GM18498 (cell line): ENCODE results near the gene FRA10AC1.
"Not testable (repeated sequence)": the region's sequence is repeated elsewhere in the genome, so short reads cannot be mapped to it uniquely, and the experiment has no call there.

Source experiments
- ATAC-seq: cut with Tn5 transposase; IDR thresholded peaks from one replicate; pipeline ENCODE4 v1.9.1; 2021; ENCODE audit warnings: mild to moderate bottlenecking, moderate library complexity; ENCODE audit not compliant: unreplicated experiment

The FRA10AC1 gene

DNA sequence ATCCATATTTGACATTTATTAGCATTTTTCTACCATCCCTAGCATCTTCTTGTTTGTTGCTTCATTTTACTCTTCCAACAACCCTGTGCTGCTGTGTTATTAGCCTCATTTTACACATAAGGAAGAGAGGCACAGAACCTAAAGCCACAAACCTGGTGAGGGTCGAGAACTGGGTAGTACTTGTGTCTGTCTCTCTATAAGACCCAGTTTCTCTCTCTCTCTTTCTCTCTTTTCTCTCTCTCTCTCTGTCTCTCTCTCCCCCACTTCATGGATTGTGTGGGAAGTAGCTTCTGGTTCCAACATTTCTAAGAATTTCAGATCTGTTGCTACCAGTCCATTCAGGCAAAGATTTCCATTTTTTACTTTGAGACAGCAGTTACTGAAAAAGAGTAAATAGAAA, 1.4 kb upstream of the FRA10AC1 start:
- ATAC-seq: no peak

DNA sequence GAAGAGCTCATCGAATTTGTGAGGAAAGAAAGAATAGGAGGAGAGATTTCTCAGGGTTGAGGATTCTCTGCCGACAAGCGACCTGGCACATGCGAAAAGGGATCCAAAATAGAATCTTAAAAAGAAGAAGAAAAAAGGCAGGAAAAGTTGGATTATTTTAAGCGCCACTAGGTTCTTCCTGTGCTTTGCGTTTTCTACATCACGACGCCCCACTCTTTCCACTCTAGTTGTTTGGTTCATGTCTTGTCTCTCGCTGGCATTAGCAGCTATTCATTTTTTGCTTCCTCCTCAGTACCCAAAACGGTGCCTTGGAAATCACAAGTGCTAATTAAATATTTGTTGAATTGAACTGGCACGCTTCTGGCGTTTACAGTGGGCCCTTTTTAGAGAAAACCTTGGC, 674 bp upstream of the FRA10AC1 start:
- ATAC-seq: no peak

DNA sequence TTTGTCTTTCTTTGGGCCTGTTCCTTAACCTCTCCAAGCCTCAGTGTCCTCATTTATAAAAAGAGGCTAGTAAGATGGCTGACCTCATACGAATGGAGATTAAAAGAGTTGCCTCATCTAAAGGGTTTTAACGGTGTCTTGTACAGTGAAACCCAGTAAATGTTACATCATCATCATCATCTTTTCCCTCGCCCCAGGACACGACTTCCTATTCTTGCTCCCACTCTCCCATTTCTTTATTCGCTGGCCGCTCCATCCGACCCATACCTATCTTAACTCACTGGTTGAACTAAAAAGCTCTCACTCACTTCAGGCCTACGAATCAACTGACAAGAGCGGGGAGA, 554 bp downstream of the FRA10AC1 start:
- ATAC-seq: peak; percentile 3

DNA sequence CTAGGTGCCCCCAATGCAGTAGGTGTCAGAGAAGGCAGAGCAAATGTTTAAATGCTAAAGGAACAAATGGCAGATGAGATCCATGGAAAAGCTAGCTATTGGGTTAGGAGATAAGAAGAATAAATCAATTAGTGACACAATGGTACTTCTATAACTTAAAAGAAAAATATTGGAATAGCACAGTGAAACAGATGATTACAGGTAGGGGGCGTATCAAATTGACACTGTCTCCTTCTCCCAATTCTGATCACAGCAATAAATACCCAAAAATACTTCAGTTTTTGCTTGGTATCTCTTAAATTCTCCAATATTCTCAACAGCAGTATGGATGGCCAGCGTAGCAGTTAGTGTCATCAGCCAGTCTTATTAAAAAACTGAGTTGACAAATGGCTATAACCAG, 5.2 kb downstream of the FRA10AC1 start:
- ATAC-seq: no peak

DNA sequence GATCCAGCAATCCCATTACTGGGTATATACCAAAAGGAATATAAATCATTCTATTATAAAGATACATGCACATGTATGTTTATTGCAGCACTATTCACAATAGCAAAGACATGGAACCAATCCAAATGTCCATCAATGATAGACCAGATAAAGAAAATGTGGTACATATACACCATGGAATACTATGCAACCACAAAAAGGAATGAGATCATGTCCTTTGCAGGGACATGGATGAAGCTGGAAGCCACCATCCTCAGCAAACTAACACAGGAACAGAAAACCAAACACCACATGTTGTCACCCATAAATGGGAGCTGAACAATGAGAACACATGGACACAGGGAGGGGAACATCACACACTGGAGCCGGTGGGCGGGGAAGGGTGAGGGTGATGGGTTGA, 5.8 kb downstream of the FRA10AC1 start:
- ATAC-seq: not testable (repeated sequence)

DNA sequence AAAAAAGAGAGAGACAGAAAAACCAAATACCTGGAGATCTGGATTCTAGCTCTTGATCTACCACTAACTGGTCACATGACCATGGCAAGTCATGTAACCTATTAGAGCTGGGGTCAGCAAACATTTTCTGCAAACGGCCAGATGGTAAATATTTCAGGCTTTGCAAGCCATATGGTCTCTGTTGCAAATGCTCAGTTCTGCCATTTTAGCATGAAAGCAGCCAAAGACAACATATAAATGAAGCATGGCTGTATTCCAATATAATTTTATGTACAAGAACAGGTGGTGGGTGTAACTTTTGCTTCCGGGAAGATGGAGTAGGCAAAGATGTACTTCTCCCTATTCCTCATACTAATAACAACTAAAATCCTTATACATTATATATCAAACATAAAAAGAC, 6.7 kb downstream of the FRA10AC1 start:
- ATAC-seq: no peak

DNA sequence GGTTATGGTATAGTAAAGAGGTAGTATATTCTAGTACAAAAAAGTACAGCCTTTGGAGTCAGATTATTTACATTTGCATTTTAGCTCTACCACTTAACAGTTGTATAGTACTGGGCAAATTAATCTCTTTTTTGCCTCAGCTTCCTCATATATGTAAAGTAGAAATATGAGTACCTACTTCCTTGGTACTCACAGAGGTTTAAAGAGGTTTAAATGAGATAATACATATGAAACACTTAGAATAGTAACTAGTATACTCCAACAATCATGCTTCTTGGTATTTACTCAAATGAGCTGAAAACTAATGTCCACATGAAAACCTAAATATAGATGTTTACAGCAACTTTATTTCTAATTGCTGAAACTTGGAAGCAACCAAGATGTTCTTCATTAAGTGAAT, 14.7 kb downstream of the FRA10AC1 start:
- ATAC-seq: no peak

DNA sequence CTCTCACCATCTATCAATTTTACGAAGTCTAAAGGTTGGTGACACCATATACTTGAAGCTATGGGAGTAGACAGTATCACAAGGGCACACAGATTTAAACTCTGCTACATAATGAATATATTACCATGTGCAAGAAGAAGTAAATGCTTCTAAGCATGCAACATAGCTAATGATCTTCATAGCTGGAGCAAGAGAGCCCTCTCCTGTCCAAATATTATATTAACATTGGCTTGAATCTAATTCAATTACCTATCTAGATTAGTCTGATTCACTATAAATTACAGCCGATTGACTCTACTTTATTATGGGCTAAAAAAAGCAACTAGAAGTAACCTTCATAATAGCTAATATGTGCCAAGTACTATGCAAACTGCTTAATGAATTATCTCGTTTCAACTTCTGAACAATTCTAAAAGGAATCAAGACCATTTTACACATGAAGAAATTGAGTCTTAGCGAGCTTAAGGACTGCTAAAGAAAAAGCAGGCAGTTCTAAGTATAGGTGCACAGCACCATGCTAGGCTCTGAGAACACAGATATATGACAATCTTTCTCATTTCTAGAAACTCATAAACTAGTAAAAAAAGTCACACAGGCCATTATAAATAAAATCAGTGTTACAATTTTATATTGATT, 21.9 kb downstream of the FRA10AC1 start:
- no peak for ATAC-seq

DNA sequence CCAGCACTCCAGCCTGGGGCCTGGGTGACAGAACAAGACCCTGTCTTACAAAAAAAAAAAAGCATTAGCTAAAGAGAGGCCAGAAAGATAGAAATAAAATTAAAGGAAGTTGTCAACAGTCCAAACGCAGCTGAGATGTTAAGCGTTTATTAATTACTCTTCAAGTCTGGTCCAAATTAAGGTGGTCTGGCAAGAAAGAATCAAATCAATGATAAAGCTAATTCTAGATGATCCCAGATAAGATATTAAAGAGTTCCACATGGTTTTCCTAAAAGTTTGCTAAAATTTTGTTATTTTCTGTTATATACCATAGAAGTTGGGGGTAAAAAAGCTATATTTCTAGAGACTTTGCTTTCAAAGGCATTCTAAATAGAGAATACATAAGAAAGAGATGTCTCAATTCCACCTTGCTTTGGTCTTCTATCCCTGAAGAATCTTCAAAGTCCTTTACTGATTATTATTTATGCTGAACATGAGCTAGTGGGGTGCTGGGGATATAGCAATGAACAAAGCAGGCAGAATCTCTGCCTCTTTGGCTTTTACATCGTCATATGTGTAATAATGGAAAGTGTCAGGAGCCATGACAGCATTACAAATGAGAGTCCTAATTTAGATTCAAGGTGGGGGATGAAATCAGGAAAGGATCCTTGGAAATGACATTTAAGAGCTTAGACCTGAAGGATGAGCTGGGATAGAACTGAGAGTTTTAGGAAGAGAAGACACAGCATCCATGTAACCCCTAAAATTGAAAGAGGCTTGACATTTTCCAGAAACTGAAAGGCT, 23.4 kb downstream of the FRA10AC1 start:
- ATAC-seq: no peak

DNA sequence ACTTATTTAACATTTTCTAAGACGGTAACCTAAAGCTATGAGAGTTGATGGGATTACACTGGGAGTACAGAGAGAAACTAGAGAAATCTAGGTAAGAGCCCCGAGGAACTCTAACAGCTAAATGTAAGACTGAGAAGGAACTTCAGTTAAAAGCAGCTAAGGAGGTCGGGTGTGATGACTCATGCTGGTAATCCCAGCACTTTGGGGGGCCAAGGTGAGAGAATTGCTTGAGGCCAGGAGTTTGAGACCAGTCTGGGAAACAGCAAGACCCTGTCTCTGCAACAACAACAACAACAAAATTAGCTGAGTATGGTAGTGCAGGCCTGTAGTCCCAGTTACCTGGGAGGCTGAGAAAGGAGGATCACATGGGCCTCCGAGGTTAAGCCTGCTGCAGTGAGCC, 24.0 kb downstream of the FRA10AC1 start:
- no peak for ATAC-seq

DNA sequence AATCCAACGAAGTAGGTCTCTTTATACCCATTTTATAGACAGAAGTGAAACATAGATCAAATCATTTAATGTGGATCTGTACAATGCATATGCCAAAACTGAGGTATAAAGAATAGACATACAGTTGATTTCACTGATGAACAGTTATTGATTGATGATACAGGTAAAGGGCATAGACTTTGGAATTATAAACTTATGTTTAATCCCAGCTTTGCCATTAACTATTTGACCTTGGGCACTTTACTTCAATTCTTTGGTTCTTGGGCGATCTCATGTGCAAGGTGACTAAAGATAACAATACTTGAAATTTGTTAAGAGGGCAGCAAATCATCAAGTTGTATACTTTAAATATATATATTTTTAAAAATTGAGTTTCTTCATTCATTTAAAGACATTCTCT, 28.6 kb downstream of the FRA10AC1 start:
- no peak for ATAC-seq

DNA sequence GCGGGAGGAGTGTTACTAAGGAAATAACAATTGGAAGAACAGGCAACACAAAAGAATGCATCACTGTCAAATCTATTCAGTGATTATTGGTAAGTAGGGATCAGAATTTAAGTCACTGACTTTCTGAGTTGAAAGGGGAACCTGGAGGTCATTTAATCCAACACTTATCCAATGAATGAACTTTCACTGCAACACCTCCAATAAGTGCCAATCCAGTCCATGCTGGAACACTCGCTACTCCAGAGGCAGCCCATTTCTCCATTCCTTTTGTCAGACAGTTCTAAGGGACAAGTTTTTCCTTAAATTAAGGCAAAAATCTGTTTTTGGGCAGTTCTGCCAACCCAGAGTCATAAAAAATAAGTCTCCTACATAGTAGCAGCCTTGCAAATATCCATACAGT, 29.5 kb downstream of the FRA10AC1 start:
- no peak for ATAC-seq

DNA sequence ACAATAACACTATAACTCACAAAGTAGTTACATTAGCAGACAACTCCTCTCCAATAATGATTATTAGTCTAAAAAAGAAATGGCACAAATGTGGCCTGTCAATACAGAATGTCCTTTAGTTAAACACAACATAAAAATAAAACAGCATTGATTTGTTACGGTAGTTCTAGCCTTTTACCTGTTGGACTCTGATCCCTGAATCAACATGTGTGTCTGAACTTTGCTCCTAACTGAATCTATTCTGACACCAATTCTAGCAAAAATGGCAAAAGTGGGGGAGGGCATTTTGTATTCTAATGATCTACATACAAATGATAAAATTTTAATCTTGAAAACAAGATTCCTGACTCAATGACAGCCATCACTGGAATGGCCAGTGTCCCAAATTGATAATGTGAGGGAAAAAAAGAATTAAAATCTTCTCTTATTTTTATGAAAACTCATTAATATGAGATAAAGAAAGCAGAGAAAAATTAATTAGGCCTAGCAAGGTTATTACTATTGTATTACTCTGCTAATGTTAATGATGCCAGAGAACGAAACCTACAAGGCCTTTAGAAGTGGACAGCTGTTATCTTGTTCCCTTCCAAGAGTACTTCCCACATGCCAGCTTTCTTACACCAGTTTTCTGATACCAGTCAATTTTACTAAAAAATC, 30.2 kb downstream of the FRA10AC1 start:
- ATAC-seq: no peak

DNA sequence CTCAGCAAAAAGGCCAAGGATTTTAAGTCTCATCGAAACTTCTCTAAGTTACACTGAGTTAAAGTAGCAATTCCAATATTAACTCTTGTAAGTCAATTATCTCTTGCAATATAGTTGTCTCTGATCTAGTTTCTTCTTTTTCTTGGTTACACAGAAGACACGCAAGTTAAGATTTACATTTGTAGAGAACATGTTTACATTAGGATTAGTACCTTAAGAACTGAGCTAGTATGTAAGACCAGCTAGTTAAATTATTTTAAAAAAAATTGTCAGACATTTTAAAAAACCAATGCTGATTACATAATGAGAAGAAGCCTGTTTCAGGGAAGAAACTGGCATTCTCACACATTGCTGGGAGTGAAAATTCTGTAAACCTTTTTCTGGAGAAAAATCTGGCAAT, 31.4 kb downstream of the FRA10AC1 start:
- ATAC-seq: no peak

DNA sequence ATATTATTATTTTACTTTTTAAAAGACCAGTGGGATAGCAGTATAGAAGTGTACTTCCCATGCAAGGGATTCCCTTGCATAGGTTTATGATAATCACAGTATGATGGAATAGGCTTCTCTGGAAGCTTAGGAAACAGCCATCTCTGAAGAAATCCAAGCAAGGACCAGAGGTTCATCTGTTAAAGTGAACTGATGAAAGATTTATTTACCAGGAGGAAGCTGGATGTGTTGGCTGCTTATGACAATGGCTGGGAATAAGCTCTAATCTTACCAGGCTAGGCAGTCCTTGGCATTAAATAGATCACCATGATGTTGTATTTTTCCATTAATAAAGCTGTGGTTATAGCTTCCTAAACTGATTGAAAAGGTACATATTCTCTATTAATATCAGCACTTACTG, 32.0 kb downstream of the FRA10AC1 start:
- ATAC-seq: no peak

DNA sequence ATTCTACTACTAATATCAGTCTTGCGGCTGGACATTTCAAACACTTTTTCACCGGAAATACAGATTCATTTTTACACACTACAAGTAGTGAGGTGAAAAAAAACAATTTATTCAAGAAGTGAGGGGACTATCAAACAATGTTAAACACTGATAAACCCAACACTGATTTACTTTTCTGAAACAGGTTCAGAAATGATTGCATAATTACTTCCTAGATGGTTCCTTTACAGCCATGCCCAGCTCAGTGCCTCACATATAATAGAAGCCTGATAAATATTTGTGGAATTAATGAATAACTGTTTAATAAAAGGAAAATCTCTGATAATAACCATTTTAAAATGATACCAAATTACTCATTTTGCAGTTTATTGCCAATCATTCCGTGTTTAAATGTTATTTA, 34.6 kb downstream of the FRA10AC1 start:
- ATAC-seq: no peak

DNA sequence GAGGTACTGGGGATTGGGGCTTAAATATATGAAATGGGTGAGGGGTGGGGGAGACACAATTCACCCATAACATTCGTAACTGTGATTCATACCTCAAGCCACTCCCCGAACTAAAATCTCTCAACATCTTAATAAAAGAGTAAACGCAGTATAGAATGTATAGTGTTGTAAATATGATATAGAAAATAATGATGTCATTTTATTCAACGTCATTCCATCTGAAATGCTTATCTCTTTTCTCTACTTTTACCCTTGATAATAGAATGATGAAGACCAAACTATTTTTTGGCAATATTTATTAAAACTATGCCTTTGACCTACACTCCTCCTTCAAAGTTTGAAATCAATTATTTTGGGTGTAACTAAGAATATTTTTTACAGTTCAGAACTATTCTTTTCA, 36.4 kb downstream of the FRA10AC1 start:
- no peak for ATAC-seq

DNA sequence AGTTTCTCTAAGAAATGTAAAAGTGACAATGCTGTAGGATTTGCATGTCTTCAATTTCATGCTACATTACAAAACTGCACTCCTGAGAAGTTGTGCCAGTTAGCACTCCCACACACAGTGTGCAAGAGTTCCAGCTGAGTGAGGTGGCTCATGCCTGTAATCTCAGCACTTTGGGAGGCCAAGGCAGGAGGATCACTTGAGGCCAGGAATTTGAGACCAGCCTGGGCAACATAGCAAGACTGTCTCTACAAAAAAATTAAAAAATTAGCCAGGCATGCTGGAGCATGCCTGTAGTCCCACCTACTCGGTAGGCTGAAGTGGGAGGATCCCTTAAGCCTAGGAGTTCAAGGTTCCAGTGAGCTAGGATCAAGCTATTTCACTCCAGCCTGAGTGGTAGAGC, 44.6 kb downstream of the FRA10AC1 start:
- no peak for ATAC-seq

DNA sequence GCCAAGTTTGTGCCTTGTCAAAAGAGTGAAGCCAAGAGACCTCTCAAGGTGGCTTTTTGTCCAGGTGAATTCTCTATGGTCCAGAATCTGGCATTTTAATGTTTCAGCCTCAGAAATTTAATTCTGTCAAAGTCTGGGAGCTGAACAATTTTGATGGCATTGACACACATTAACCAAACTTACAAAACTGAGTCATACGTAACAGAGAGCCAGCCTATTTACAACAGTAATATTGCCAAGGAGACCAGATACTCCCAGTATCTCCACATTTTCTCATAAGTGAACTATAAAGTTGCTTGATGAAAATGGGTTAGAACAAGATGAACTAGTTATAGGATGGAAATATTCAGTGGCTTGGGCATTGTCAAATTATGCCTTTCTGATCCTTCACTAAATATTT, 46.2 kb downstream of the FRA10AC1 start:
- ATAC-seq: no peak

DNA sequence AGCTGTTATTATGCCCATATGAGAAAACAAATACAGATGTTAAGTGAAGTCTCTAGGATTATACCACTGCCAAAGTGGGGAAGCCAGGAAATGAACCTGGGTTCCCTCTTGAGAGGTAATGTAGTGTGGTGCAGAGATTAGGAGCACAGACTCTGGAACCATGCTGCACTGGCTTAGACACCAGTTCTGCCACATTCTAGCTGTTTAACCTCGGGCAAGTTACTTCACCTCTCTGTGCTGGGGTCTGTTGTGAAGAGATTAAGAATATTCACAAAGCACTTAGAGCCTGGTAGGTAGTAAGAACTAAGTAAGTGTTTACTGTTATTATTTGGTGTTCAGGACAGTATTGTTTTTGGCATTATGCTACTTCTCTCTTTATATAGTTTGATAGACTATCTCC, 48.2 kb downstream of the FRA10AC1 start:
- ATAC-seq: no peak

DNA sequence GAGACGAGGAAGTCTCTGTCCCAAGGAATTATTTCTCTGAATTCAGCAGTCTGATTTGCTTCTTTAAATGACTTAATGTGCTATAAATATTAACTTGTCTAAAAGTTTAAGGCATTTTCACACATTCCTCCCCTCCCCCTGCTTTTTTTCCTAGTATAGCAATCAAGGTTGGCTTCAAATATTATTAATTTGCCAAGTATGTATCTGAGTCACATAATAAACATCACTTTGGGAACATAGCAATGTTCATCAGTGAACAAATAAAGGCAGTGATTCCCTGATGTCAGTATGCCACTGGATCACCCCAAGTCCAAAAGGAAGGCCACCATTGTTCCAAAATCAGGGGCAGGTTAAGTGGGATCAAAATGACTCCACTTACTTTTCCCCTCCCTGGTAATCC, 49.5 kb downstream of the FRA10AC1 start:
- ATAC-seq: no peak

DNA sequence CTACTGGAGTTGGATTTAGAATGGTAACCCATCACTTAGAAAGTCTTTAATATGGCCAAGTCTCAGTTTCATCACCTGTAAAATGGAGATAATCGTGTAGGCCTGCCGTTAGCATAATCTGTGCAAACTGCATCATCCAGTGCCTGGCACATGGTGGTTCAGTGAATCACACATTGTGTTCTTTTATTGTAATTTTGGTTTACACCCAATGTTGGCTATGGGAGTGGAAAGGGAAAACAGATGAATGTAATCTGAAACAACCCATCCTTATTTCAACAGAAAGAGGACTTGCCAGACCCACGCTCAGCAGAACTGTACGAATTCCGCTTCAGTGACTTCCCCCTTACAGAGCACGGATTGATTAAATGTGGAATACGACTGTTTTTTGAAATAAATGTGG, 62.6 kb downstream of the FRA10AC1 start:
- no peak for ATAC-seq
